ENCODE results near the gene NOTCH4.

The NOTCH4 gene

GRCh38 chr6:32147401-32148132, 76.3 kb downstream of the NOTCH4 start:
- in situ Hi-C loops (cut with HindIII; ENCODE audit: low sequenced_read_pairs), result no loop called here

- in situ Hi-C loops (cut with HindIII; ENCODE audit: low sequenced_read_pairs), result no loop called here
These were observed 77.2 kb downstream of the NOTCH4 start for GRCh38 chr6:32146687-32147086.

GRCh38 chr6:32146287-32146686, 77.6 kb downstream of the NOTCH4 start:
- in situ Hi-C loops (cut with HindIII; ENCODE audit: low sequenced_read_pairs), result no loop called here
